HG03432 (cell line): ENCODE data around the gene PFDN1.

Source experiments
- ATAC-seq: cut with Tn5 transposase; IDR thresholded peaks from one replicate; pipeline ENCODE4 v1.9.1; 2021; ENCODE audit warnings: mild to moderate bottlenecking, moderate library complexity; ENCODE audit not compliant: unreplicated experiment

Gene PFDN1

DNA sequence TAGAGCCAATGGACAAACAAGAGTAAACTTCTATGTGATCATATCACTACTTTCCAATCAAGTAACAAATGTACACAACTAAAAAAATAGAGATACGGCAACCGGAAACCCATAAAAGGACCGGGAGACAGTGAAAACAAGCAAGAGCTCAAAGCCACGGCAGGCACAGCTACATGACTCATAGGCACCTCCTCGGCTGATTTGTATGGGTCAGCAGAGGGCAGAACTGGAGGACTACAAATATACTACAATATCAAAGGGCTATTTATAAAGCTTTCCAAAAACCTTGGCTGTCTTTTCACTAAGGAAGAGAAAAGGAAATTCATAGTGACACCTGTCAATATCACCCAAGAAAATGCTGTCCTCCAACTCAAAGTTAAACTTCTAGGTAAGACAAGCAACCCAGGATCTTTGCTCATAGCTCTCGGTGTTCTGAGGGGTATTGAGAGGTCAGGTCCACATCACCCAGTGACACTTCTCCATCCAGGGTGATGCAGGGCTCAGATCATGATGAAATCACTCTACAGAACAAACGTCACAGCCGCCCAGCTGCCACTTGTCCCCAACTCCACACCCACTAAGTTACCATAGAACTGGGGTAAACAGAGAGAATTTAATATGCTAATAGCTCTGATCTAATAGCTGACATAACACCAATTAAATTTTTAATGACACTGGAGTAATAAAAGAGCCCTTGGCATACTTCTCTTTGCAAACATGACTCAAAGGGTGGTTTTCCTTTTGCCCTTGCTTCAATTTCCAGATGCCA is 41.3 kb downstream of the PFDN1 start:
- no peak for ATAC-seq

DNA sequence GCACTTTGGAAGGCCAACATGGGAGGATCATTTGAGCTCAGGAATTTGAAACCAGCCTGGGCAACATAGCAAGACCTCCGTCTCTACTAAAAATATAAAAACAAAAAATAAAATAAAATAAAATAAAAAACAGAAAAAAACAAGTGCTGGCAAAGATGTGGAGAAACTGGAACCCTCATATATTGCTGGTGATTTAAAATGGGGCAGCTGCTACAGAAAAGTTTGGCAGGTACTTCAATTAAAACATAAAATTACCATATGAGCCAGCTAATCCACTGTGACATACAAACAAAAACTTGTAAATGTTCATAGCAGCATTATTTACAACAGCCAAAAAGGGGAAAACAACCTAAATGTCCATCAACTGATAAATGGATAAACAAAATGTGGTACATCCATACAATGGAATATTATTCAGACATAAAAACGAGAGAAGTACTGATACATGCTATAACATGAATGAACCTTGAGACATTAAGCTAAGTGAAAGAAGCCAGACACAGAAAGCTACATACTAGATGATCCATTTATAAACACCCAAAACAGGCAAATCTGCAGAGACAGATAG is 42.7 kb downstream of the PFDN1 start:
- ATAC-seq: no peak

DNA sequence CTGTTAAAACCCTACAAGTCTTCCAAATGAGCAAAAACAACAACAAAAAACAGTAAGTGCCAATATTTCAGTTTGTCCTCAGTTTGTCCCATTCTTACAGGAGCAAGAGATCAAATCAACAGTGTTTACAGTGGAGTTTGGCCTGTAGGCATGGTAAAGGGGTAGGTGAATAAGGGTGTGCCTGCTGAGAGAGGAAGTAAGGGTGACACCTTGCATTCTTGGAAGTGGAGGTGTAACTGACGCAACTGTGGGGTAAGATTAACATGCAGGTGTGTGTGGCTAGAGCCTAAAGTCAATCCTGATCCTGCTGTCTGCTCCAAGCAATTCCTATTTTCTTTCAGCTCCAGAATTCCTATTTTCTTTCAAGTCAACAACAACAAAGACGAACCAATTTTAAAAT is 43.4 kb downstream of the PFDN1 start:
- no peak for ATAC-seq

DNA sequence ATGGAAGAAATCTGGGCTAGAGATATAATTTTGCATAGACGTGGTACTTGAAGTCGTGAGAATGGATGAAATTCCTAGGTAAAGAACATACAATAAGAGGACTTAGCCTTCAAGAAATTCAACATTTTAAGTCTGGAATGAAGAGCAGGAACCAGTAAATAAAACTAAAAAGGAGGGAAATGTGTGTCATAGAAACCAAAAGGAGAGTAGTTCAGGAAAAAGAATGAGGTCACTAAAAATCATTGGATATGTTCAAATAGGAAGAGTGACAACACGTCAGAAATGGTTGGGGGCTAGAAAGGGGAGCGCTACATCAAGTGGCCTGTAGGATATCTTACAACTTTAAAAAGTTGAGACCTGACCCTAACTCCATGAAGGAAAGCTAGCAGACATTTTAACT is 44.0 kb downstream of the PFDN1 start:
- no peak for ATAC-seq

DNA sequence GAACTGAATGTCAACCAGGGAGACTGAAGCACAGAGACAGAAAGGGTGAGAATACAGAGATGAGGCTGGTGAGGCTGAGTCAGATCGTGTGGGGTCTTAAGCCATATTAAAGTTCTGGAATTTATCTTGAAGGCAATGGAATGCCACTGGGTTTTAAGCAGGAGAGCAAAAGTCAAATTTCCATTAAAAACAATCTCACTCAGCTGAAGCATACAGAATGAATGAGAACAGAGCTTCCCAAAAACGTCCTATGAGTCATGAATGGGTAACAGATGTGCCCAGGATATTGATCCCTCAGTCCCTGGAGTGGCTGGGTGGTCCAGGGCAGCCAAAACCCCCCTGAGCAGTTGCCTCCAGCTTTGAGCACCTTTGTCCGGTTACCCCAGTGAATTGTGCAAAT is 44.9 kb downstream of the PFDN1 start:
- ATAC-seq: no peak

DNA sequence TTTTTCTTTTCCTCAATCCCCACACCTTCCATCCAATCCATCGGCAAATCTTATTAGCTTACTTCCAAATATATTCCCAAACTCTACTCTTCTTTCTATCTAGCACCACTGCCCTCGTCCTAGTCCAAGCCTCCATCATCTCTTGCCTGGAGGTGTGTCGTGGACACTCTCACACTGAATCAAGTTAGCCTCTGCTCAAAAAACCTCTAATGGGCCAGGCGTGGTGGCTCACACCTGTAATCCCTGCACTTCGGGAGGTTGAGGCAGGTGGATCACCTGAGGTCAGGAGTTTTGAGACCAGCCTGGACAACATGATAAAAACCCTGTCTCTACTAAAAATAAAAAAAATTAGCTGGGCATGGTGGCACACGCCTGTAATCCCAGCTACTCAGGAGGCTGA is 46.2 kb downstream of the PFDN1 start:
- no peak for ATAC-seq

DNA sequence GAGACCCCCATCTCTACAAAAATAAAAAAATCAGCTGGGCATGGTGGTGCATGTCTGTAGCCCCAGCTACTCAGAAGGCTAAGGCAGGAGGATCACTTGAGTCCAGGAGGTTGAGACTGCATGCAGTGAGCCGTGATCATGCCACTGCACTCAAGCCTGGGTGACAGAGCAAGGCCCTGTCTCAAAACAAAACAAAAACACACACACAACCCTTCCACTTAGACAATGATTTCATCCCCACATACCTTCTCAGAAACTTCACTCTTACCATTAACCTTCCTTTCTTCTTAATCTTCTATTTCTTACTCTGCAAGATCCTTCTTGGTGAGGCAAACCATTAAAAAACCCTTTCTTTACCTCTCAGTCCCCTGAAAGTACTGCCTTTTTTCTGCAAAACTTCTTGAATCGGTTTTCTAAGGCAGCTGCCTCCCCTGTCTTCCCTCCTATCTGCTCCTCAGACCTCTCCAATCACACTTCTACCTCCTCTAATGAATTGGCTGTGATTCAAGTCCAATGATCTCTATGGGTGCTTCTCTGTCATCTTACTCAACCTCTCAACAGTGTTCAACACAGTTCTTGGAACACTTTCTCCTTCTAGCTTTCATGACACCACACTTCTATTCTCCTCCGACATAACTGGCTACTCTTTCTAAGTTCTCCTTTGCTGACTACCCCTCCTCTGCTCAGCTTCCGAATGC is 47.3 kb downstream of the PFDN1 start:
- ATAC-seq: no peak

DNA sequence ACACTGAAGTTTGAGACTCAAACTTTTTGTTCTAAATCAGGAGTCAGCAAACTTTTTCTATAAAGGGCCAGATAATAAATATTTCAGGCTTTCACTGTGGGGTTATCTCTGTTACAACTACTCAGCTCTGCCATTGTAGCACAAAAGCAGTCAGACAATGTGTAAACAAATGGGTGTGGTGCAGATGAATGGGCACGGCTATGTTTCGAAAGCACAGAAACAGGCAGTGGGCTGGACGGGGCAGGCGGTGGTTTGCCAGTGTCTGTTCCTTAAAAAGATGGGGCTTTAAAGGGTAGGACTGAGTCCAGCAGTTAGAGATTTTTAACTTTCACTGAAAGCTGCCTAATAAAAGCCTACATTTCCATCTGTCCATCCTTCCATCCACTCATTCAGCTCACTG is 48.9 kb downstream of the PFDN1 start:
- ATAC-seq: no peak

DNA sequence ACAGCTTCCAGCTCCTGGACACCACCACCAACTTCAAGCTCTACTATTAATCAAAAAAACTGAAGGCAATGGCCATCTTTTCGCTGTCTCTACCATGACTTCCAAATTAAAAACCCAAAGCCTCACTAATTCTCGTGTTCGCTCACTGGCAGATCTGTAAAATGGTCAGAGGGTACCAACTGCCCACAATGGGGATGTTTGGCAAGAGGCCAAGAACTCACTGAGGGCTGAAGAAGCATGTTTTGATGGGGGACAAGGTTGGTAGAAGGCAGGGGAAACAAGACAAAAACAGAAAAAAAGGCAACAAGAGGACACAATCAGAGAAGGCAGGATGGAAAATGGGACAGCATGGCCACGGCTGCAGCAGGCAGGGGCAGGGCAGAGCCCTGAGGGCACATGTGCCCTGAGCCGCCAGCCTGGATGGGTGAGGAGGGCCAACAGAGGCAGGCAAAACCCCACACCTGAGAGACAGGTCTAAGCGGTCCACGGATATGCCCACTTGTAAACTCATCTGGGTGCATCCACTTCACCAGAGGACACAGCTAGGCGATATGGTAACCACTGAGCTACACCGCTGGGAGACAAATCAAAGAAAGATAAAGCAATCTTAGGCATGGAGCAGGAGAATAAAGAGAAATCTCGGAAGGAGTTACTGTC is 50.3 kb downstream of the PFDN1 start:
- ATAC-seq: no peak

DNA sequence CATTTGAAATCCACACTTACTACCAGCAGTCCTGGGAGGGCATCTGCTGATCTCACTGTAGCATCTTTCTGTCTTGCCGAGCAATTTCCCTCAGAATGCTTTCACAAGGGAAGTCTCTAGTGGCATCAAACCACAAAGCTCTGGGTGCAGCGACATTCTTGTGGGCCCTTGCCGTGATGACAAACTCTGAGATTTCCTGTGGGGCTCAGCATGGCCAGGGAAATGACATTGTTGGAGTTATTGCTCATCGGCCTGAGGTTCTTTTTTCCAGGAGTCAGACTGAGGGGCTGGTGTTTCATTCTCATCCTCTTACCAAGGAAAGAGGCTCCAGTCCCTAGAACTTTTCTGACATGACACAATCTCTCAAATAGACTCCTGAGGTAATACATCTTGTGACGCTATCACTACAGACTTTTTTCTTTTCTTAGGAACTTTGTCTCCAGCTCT is 51.4 kb downstream of the PFDN1 start:
- peak; percentile 87 for ATAC-seq

DNA sequence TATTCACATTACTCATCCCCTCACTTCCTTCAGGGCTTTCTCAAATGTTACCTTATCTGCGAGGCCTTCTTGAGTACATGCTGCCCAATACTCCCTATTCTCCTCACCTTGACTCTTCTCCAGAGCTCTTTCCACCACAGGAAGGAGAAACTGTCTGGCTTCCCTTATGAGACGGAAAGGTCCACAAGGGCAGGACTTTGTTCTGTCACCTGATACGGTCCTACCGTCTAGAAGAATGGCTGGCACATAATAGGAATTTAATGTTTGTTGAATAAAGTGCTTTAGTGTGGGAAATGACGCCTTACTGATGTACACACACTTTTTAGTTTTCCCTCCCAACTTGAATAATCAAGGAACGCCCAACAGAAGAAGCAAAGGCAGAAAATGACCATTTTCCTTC is 52.5 kb downstream of the PFDN1 start:
- no peak for ATAC-seq

DNA sequence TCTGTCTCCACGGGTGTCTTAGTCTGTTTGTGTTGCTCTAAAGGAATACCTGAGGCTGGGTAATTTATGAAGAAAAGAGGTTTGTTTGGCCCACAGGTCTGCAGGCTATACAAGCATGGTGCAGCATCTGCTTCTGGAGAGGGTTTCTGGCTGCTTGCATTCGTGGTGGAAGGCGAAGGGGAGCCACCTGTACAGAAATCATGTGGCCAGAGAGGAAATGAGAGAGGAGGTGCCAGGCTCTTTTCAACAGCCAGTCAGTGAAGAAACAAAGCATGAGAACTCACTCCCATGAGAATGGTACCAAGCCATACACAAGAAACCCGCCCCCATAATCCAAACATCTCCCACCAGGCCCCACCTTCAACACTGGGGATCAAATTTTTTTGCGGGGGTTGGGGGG is 53.4 kb downstream of the PFDN1 start:
- ATAC-seq: no peak

DNA sequence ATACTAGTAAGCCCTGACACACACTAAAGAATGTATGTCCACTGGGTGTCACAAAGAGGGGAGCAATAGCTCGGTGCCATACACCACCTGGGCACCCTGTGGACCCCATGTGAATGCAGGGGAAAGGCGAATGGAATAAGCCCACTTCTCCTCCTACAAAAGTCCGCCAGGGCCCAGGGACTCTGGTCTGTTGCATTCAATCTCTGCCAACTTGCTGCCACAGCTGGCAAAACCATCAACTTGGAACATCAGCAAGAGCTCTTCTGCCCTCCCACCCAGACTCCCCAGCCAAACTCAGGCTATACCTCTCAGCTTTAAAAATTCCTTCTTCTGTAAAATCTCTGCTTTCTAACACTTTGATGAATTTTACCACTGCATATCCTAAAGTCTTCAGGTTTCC is 54.5 kb downstream of the PFDN1 start:
- no peak for ATAC-seq

DNA sequence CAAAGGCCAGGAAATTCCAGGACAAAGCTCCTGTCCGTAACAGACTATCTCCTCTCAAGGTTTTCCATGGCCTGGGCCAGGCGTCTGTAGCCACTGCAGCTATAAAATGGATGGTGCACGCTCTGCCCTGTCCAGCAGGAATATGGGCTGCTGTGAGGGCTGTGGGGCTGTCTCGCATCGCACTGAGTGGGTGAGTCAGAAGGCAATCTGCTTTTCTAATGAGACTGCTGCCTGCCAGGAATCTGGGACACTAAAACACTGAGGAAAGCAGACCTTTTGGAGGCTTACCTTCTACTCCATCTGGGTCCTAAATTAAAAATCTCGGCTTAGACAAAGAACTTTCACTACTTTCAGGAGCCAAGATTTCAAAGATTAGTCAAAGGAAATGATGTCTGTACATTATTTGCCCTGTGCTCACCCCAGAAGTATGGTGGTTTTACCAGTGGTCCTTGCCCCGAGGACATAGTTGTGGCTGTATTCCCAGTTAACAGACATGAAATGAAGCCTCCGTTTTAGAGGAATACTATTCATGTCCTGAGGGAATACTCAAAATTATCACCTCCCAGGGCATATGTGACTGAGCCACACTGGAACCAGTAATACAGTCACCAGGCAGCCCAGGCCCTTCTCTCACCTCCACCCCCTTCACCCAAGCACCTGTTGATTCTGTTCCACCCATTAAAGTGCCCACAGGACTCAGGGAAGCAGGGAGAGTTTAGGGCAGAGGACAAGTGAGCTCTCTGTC is 56.4 kb downstream of the PFDN1 start:
- no peak for ATAC-seq

DNA sequence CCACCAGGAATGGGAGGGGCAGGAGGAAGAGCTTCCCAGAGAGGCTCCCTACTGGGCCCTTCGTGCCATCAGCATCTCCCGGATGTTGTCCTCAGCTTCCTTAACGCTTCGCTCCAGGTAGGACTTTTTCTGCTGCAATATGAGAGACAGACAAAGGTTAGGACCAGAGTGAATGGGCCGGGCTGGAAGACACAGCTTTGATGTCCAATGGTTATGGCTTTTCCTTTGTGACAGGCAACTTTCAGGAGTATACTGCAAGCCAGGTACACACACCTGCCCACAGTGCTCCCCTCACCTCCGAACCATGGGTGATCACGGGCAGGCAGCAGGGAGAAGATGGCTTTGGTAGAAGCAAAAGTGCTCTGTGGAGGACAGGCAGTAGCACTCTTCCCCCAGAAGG is 57.0 kb downstream of the PFDN1 start:
- no peak for ATAC-seq

DNA sequence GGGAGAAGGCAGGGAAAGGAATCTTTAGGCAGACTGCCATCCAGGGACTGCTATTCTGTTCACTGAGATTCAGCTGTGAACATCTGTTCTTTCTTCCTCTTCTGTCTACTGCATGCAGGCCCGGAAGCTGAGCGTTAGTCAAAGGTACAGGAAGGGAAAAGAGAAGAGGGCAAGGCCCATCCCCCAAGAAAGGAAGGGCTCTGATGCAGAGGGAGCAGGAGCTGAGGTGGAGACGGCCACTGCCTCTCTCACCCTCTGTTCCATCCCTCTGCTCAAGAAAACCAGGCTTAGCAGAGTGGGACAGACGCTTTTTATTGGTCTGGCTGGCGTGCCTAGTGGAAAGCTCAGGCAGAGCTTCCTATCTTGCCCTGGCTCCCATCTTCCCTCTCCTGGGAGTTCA is 57.6 kb downstream of the PFDN1 start:
- ATAC-seq: no peak

DNA sequence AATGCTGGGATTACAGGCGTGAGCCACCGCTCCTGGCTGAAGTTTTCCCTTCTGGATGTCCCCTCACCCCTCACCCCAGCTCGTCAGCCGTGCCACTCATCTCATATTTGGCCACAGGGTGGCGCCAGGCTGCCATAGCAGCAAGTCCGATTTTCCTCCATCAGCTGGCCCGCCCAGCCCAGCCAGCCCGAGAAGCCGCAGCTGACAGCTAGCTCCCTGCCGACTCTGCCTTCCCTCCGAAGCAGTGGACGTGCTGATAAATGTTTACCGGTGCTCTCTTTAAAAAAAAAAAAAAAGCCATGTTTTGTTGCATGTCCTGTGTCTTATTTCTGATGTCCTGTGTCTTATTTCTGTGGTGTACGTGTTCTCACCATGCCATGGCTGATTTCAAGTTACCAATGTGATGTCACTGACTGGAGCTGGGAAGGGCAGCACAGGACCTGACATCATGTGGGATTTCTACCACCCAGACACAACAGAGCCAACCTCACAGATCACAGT is 58.3 kb downstream of the PFDN1 start:
- ATAC-seq: peak; percentile 77

DNA sequence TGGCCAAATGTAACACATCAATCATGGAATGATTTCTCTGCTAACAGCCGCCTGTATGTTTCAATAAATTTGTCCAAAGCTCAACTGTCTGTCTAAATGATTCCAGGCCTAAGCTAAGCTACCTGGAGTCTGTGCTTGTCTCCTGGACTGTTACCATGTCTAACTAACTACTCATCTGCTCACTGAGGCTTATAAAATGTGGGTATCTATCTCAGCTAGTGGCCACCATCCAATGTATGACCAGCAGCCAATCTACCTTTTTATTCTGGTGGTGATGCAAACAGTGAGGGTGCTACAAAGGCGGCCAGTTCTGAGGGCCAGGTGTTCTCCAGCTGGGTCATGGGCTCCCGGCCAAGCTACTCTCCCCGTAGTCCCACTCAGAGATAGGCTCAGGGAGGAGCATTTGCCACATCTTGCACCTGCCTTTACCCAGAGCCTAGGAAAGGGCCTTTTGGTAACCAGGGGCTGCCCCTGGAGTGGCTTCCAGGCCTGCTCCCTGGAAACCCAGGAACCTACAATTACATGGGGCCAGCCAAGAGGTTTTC is 59.1 kb downstream of the PFDN1 start:
- ATAC-seq: no peak

DNA sequence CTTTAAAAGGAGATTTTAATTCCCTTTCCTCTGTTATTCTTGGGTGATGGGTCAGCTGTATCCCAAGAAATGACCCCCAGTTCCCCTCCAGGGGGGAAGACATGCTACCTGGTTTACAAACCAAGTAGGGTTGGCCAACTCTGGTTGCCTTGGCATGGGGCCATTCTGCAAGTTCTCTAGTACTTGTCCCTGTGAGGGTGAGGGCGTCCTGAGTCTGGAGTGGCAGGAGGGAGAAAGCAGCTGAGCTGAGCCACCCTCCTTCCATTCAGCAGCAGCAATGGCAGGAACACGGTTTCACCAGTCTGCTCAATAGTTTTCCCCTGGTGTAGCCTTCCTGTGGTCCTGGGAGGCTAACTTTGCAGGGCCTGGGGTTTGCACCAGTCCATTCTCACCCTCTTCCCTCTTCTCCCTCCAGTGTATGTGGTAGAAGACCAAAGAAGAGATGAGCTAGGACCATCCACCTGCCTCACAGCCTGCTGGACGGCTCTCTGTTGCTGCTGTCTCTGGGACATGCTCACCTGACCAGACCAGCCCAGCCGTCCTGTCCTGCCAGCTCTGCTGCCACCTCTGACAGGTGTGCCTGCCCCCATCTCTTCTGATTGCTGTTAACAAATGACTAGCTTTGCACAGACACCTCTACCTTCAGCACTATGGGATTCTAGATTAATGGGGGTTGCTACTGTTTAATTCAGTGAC is 59.9 kb downstream of the PFDN1 start:
- no peak for ATAC-seq

DNA sequence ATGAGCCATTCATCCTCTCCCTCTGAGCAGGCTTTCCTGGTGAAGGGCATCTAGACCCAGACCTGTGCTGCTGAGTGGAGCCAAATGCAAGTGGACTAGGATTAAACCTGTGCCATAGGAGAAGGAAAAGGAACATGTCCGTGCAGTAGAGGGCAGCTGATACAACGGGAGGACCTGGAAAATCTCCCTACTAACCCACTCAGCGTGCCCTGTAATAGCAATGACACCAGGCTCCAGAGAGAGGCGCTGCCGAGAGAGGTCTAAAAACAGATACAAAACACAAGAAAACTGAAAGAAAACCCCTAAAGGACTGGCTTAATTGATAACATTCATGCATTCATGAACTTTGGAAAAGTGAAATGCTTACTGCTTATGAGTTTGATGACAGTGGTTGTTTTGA is 60.8 kb downstream of the PFDN1 start:
- no peak for ATAC-seq
